BJ (cell line): ENCODE data around the gene TXNDC15. TPM values are rescaled to one million over a fixed set of nuclear protein-coding genes. Genes with fewer than 3 reads are reported as not detected.

Experiments used
- CTCF ChIA-PET: fragments of 350-600 bp; formaldehyde crosslinking; extraction: SDS; loops from one replicate; lab custom pipeline; 2021; ENCODE audit warnings: antibody characterized with exemption, inconsistent platforms; lab: Yijun Ruan, JAX
- POLR2A ChIA-PET: fragments of 300-600 bp; sonication (Branson Sonifier 250); formaldehyde crosslinking; extraction: SDS; loops from one replicate; lab custom pipeline; 2021; ENCODE audit warnings: antibody characterized with exemption; lab: Charles Lee
- DNase-seq: peaks from one replicate; pipeline ENCODE4 v3.0.0-alpha.2; 2011; ENCODE audit warnings: low read depth
- H3K27me3 ChIP-seq: 2 replicates; pipeline ENCODE4 v1.6.0; 2011; ENCODE audit warnings: low read length; ENCODE audit not compliant: control insufficient read depth, insufficient read depth
- H3K36me3 ChIP-seq: 2 replicates; pipeline ENCODE4 v1.5.1; 2011; ENCODE audit warnings: low read length; ENCODE audit not compliant: control insufficient read depth, insufficient read depth
- H3K4me3 ChIP-seq: 2 replicates; pipeline ENCODE4 v1.5.1; 2011; ENCODE audit warnings: low read depth, mild to moderate bottlenecking, control low read depth, low read length
- polyA plus RNA-seq: library from polyadenylated mRNA; depleted of rRNA; stranded (reverse); fragments of >200 nt; gene quantifications from 2 replicates; pipeline ENCODE4 v1.2.3, GENCODE V29; 2011
- TF ChIP-seq, protein P1 (sequence below): IDR thresholded peaks from 2 replicates; pipeline ENCODE4 v1.5.1; 2011; ENCODE audit warnings: low read depth, mild to moderate bottlenecking, control low read depth, inconsistent platforms, low read length, moderate library complexity; ENCODE audit not compliant: insufficient read depth

The TXNDC15 gene
- polyA plus RNA-seq, 1 experiment, result 178 TPM

DNA sequence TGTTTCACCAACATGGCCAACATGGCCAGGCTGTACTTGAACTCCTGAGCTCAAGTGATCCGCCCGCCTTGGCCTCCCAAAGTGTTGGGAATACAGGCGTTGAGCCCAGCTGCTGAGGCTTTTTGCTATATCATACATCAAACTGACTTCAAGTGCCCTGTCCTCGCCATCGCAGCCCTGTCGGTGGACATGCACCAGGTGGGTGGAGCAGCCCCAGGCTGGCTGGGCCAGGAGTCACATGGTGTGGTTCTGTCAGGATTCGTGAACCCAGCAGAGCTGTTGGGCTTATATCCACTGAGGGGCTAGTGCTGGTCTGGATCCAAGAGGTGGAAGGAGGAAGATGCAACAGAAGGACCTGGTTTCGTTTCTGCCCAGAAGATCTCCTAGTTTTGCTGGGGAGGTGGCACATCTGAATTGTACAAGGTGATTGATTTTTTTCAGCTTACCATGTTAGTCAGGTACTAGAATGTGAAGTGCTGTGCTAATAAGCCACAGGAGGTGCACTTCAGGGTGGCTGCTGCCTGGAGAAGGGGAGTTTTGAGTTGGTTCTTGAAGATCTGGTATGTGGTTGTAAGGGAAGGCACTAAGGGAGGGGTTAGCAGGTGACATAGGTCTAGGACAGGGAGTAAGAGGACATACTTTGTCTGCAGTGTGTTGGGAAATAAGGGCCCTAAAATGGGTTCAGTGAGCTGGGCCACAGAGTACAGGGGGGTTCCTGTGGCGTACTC, 46.8 kb downstream of the TXNDC15 start:
- ChIA-PET POLR2A (no interaction called here), CTCF (interaction anchor here (0.9 to 1.8 kb wide), 2 partner anchors 8 to 16 kb away, joined by 4 to 7 read pairs; partner anchors contain the start of gene PCBD2)
- DNase-seq, result no peak
- no peaks in the 10 kb centered on the region for H3K27me3 ChIP-seq
- TF ChIP-seq, protein P1, sequence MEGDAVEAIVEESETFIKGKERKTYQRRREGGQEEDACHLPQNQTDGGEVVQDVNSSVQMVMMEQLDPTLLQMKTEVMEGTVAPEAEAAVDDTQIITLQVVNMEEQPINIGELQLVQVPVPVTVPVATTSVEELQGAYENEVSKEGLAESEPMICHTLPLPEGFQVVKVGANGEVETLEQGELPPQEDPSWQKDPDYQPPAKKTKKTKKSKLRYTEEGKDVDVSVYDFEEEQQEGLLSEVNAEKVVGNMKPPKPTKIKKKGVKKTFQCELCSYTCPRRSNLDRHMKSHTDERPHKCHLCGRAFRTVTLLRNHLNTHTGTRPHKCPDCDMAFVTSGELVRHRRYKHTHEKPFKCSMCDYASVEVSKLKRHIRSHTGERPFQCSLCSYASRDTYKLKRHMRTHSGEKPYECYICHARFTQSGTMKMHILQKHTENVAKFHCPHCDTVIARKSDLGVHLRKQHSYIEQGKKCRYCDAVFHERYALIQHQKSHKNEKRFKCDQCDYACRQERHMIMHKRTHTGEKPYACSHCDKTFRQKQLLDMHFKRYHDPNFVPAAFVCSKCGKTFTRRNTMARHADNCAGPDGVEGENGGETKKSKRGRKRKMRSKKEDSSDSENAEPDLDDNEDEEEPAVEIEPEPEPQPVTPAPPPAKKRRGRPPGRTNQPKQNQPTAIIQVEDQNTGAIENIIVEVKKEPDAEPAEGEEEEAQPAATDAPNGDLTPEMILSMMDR, result no peak
- peaks cover 5% of the 10 kb centered on the region; the same call in 1 of the 2 replicates for H3K36me3 ChIP-seq
- no peak overlapping the region for H3K4me3 ChIP-seq

DNA sequence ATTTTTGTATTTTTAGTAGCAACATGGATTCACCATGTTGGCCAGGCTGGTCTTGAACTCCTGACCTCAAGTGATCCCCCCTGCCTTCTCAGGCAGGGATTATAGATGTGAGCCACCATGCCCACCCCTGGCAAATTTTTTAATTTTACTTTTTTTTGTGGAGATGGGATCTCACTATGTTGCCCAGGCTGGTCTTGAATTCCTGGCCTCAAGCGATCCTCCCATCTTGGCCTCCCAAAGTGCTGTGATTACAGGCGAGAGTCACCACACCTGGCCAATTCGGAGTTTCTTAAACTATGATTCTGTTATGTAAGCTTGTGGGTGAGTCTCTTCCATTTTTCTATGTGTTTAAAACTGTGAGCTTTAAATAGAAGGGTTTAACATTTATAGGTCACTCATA, 58.3 kb downstream of the TXNDC15 start:
- ChIA-PET CTCF (interaction anchor here (0.6 to 1.8 kb wide), 2 partner anchors 16 to 258 kb away, joined by 3 to 6 read pairs; no protein-coding TSS in a partner anchor), POLR2A (no interaction called here)
- Histone ChIP-seq H3K36me3 (no peaks in the 10 kb centered on the region), H3K27me3 (no peaks in the 10 kb centered on the region), H3K4me3 (no peak overlapping the region)
- DNase-seq, result no peak
- TF ChIP-seq, protein P1, result no peak

DNA sequence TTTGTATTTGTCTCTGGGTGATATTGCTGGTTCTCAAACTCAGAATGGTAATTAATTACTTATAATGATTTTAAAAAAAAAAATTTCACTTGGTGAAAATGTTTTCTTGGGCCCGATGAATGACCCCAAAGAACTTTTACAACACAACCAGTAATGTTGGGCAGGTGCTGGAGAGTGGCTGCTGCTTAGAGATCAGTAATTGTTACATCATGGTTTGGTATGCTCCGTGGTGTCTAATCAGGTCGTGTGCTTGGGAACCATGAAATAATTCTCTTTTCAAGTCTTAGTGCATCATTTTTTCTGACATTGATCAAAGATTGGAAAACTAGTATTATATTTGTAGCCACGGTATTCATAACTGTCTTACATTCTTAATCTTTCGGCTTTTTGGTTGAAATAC, 60.0 kb downstream of the TXNDC15 start:
- no peak overlapping the region for H3K4me3 ChIP-seq
- CTCF ChIA-PET, result no interaction called here
- no peak for DNase-seq

GRCh38 chr5:134935711-134936602, 61.8 kb downstream of the TXNDC15 start:
- ChIA-PET CTCF (interaction anchor here (1.0 kb wide), 1 partner anchor 13 kb away, joined by 3 read pairs; no protein-coding TSS in a partner anchor), POLR2A (no interaction called here)
- no peaks in the 10 kb centered on the region for H3K36me3 ChIP-seq
- DNase-seq, result no peak
- H3K27me3 ChIP-seq, result no peaks in the 10 kb centered on the region
- no peak overlapping the region for H3K4me3 ChIP-seq
- TF ChIP-seq, protein P1, result no peak

More for the DNA sequence above, 60.0 kb downstream of the TXNDC15 start:
- POLR2A ChIA-PET, result no interaction called here
- TF ChIP-seq, protein P1, result no peak
- no peaks in the 10 kb centered on the region for H3K36me3 ChIP-seq
- H3K27me3 ChIP-seq, result no peaks in the 10 kb centered on the region

DNA sequence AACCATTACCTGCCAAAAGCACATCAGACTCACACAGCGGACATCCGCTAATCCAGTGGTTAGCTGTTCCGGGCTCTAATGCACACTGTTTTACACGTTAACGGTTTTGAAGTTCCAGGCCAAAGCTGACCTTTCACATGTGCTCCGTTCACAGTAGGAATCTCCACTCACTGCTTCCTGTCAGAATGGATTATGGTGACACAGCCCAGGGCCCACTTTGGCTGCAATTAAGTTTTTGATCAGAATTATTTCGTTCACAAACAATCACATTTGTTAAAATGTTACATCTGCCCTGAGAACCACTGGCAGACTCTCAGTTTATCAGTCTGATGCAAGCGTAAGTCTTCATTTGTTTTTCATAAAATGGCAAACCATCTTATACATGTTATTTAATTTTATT, 63.4 kb downstream of the TXNDC15 start:
- H3K27me3 ChIP-seq, result no peaks in the 10 kb centered on the region
- DNase-seq, result no peak
- TF ChIP-seq, protein P1, result no peak
- H3K4me3 ChIP-seq, result no peak overlapping the region
- CTCF ChIA-PET, result interaction anchor here (1.0 kb wide), 1 partner anchor 11 kb away, joined by 3 read pairs; no protein-coding TSS in a partner anchor
- POLR2A ChIA-PET, result no interaction called here
- H3K36me3 ChIP-seq, result no peaks in the 10 kb centered on the region
